Glutamatergic neuron (in vitro differentiated cells): ENCODE measurements around the gene PRSS37. TPM values are rescaled to one million over a fixed set of nuclear protein-coding genes. Genes with fewer than 3 reads are reported as not detected.

Source experiments
- DNase-seq: peaks from one replicate; pipeline ENCODE4 v3.0.0; 2022
- H3K27ac Mint-ChIP-seq: one replicate; pipeline ENCODE4 v1.8.0; 2020; ENCODE audit warnings: mild to moderate bottlenecking, mixed read lengths, inconsistent platforms; ENCODE audit not compliant: unreplicated experiment
- H3K27me3 Mint-ChIP-seq: one replicate; pipeline ENCODE4 v1.8.0; 2020; ENCODE audit warnings: mild to moderate bottlenecking, moderate library complexity, mixed read lengths, inconsistent platforms; ENCODE audit not compliant: unreplicated experiment
- H3K36me3 Mint-ChIP-seq: one replicate; pipeline ENCODE4 v1.8.0; 2020; ENCODE audit warnings: mild to moderate bottlenecking, mixed read lengths, inconsistent platforms; ENCODE audit not compliant: unreplicated experiment
- H3K4me1 Mint-ChIP-seq: one replicate; pipeline ENCODE4 v1.8.0; 2020; ENCODE audit warnings: mild to moderate bottlenecking, low read depth, mixed read lengths, inconsistent platforms; ENCODE audit not compliant: unreplicated experiment
- H3K4me3 Mint-ChIP-seq: one replicate; pipeline ENCODE4 v1.8.0; 2020; ENCODE audit warnings: mild to moderate bottlenecking, mixed read lengths, inconsistent platforms; ENCODE audit not compliant: unreplicated experiment
- H3K9me3 Mint-ChIP-seq: one replicate; pipeline ENCODE4 v1.8.0; 2020; ENCODE audit warnings: mild to moderate bottlenecking, moderate library complexity, mixed read lengths, inconsistent platforms; ENCODE audit not compliant: unreplicated experiment
- total RNA-seq: library from RNA; stranded (reverse); fragmentation: NEBNext Ultra II Directional; extraction: Animal tissue kit (Norgen Biotek cat#: 25700); gene quantifications from one replicate; pipeline ENCODE4 v1.2.1, GENCODE V29; 2021; ENCODE audit not compliant: unreplicated experiment
- TF ChIP-seq, protein P1 (sequence below): fragments of 200-600 bp; sonication (generic); IDR thresholded peaks from one replicate; pipeline ENCODE4 v1.5.0; 2021; ENCODE audit not compliant: partially characterized antibody, unreplicated experiment

Gene PRSS37
- total RNA-seq, 1 donor from 2014 or later: not detected

GRCh38 chr7:141876371-141876770, 35.1 kb upstream of the PRSS37 start:
- Mint-ChIP-seq H3K4me3 (no peak overlapping the region), H3K36me3 (no peaks in the 10 kb centered on the region), H3K4me1 (no peaks in the 10 kb centered on the region), H3K9me3 (no peaks in the 10 kb centered on the region), H3K27me3 (no peaks in the 10 kb centered on the region), H3K27ac (no peak overlapping the region)
- DNase-seq: no peak
- TF ChIP-seq, protein P1, sequence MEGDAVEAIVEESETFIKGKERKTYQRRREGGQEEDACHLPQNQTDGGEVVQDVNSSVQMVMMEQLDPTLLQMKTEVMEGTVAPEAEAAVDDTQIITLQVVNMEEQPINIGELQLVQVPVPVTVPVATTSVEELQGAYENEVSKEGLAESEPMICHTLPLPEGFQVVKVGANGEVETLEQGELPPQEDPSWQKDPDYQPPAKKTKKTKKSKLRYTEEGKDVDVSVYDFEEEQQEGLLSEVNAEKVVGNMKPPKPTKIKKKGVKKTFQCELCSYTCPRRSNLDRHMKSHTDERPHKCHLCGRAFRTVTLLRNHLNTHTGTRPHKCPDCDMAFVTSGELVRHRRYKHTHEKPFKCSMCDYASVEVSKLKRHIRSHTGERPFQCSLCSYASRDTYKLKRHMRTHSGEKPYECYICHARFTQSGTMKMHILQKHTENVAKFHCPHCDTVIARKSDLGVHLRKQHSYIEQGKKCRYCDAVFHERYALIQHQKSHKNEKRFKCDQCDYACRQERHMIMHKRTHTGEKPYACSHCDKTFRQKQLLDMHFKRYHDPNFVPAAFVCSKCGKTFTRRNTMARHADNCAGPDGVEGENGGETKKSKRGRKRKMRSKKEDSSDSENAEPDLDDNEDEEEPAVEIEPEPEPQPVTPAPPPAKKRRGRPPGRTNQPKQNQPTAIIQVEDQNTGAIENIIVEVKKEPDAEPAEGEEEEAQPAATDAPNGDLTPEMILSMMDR: no peak

DNA sequence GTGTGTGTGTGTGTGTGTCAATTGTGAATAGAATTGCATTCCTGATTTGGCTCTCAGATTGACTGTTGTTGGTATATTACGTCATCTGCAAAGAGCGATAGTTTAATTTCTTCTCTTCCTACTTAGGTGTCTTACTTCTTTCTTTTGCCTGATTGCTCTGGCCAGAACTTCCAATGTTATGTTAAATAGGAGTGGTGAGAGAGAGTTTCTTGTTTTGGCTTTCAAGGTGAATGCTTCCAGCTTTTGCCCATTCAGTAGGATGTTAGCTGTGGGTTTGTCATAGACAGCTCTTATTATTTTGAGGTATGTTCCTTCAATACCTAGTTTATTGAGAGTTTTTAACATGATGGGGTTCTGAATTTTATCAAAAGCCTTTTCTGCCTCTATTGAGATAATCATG, 34.2 kb upstream of the PRSS37 start:
- no peaks in the 10 kb centered on the region for H3K9me3 Mint-ChIP-seq
- no peak for DNase-seq
- no peak overlapping the region for H3K4me3 Mint-ChIP-seq
- no peaks in the 10 kb centered on the region for H3K27me3 Mint-ChIP-seq
- H3K4me1 Mint-ChIP-seq: no peaks in the 10 kb centered on the region
- H3K36me3 Mint-ChIP-seq: no peaks in the 10 kb centered on the region
- TF ChIP-seq, protein P1: no peak
- no peak overlapping the region for H3K27ac Mint-ChIP-seq

GRCh38 chr7:141874787-141875186, 33.5 kb upstream of the PRSS37 start:
- no peak overlapping the region for H3K27ac Mint-ChIP-seq
- no peak for DNase-seq
- H3K4me3 Mint-ChIP-seq: no peak overlapping the region
- TF ChIP-seq, protein P1: no peak
- no peaks in the 10 kb centered on the region for H3K27me3 Mint-ChIP-seq
- no peaks in the 10 kb centered on the region for H3K9me3 Mint-ChIP-seq
- H3K36me3 Mint-ChIP-seq: no peaks in the 10 kb centered on the region
- H3K4me1 Mint-ChIP-seq: no peaks in the 10 kb centered on the region

DNA sequence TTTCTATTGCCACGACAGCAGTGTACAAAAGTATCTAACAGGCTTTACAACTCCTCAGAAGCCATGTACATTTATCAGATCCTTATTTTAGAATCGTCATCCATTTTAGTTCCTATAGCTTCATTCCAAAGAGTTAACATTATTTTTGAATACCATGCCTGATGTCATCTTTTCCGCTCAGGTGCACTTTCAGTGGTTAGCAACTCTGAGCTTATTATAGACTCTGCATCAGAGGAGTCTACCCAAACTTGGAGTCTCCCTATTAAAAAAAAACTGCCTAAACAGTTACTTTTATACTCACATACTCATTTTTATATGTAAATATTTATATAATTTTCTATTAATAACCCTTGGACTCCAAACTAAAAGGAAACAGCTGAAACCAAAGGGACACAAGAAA, 31.6 kb upstream of the PRSS37 start:
- H3K27me3 Mint-ChIP-seq: no peaks in the 10 kb centered on the region
- no peaks in the 10 kb centered on the region for H3K4me1 Mint-ChIP-seq
- no peaks in the 10 kb centered on the region for H3K9me3 Mint-ChIP-seq
- H3K27ac Mint-ChIP-seq: no peak overlapping the region
- DNase-seq: no peak
- H3K4me3 Mint-ChIP-seq: no peak overlapping the region
- no peaks in the 10 kb centered on the region for H3K36me3 Mint-ChIP-seq
- TF ChIP-seq, protein P1: no peak

DNA sequence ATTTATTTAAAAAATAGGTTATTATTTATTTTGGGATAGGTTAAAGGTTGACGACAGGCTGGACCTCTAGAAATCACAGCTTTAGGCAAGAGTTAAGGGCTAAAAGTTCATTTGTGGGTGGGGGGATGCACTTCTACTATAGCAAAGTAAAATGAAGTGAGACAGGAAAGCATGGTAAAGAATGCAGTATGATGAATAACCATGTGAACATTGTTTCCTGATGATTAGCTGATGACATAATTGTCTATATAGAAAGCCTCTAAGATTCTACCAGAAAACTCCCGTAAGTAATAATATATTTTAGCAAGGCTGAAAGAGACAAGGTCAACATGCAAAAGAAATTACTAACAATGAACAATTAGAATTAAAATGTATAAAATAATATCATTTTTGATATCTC, 25.7 kb upstream of the PRSS37 start:
- Mint-ChIP-seq H3K27me3 (no peaks in the 10 kb centered on the region), H3K4me3 (no peak overlapping the region), H3K9me3 (peaks cover 1% of the 10 kb centered on the region), H3K27ac (no peak overlapping the region), H3K36me3 (no peaks in the 10 kb centered on the region), H3K4me1 (no peaks in the 10 kb centered on the region)
- TF ChIP-seq, protein P1: no peak
- no peak for DNase-seq
